Fibroblast of lung (primary cell): ENCODE results near the gene MACROD2.

Experiments
- EZH2 ChIP-seq: IDR thresholded peaks from 2 replicates; pipeline ENCODE4 v1.5.1; 2012; ENCODE audit warnings: low read length, control low read depth, mild to moderate bottlenecking; ENCODE audit errors: missing control alignments
- TF ChIP-seq, protein P1 (sequence below), 2 donors: IDR thresholded peaks in 1 of 2; conservative IDR thresholded peaks in 1 of 2; 1 replicate in 1 of 2; 2 replicates in 1 of 2; pipeline ENCODE4 v1.5.1; 2011 to 2012; ENCODE audit warnings: low read length in 2 of 2, control low read depth in 1 of 2, inconsistent platforms in 1 of 2, low read depth in 1 of 2, mild to moderate bottlenecking in 1 of 2

DNA sequence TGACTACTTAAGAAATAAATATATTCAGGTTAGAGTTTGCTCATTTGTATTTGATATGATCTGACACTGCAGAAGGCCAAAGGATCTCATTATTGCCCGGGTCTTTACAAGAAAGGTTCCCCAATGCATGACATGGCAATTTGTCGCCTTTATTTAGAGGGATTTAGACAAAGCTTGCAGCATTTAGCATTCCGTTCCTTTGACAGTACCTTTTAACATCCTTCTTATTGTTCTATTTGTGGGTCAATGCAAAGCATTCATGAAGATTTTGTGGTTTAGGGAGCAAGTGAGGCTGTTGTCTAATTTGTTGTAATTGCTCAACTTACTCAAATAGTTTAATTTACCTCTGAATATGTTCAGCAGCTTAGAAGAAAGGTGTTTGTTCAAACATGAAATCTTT lies 572.9 kb downstream of the MACROD2 start:
- TF ChIP-seq, protein P1, sequence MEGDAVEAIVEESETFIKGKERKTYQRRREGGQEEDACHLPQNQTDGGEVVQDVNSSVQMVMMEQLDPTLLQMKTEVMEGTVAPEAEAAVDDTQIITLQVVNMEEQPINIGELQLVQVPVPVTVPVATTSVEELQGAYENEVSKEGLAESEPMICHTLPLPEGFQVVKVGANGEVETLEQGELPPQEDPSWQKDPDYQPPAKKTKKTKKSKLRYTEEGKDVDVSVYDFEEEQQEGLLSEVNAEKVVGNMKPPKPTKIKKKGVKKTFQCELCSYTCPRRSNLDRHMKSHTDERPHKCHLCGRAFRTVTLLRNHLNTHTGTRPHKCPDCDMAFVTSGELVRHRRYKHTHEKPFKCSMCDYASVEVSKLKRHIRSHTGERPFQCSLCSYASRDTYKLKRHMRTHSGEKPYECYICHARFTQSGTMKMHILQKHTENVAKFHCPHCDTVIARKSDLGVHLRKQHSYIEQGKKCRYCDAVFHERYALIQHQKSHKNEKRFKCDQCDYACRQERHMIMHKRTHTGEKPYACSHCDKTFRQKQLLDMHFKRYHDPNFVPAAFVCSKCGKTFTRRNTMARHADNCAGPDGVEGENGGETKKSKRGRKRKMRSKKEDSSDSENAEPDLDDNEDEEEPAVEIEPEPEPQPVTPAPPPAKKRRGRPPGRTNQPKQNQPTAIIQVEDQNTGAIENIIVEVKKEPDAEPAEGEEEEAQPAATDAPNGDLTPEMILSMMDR (conservative IDR thresholded peaks at IDR 0.05 in 1 of 2, IDR thresholded peaks at IDR 0.05 in 1 of 2; ENCODE audit: low read depth in 1 of 2, low read length in 2 of 2) = no peak
- TF ChIP-seq EZH2 = no peak
